ENCODE results near the gene CCDC197. TPM values are rescaled to one million over a fixed set of nuclear protein-coding genes. Genes with fewer than 3 reads are reported as not detected.

Gene CCDC197
- total RNA-seq, 1 experiment from 2014 or later: not detected

- H3K4me1 ChIP-seq (replicated peaks; ENCODE audit: insufficient read depth): peaks cover 29% of the 10 kb centered on the region
- H3F3A ChIP-seq (ENCODE audit: insufficient read depth, low read depth): peaks cover 19% of the 10 kb centered on the region; the same call in 1 of the 2 replicates
- POLR2A ChIA-PET (ENCODE audit: unreplicated experiment): no interaction called here
- H3K4me3 ChIP-seq: no peak overlapping the region
- no peaks in the 10 kb centered on the region for H3K27me3 ChIP-seq (ENCODE audit: insufficient read depth, low read depth)
- TF ChIP-seq EZH2 (IDR thresholded peaks at IDR 0.05; ENCODE audit: low read depth) (no peak), CTCF (conservative IDR thresholded peaks at IDR 0.05) (no peak)
- H3K27ac ChIP-seq: no peak overlapping the region
- H3K9me2 ChIP-seq (ENCODE audit: insufficient read depth): no peaks in the 10 kb centered on the region
- no peaks in the 10 kb centered on the region for H3K79me2 ChIP-seq (ENCODE audit: low read depth)
- intact Hi-C loops (cut with micrococcal nuclease; ENCODE audit: unreplicated experiment): no loop called here
- no peaks in the 10 kb centered on the region for H3K9me3 ChIP-seq (ENCODE audit: insufficient read depth, low read depth)
- no peak overlapping the region for H2AFZ ChIP-seq
- H3K4me2 ChIP-seq: no peak overlapping the region
- DNase-seq: no peak
- H3K36me3 ChIP-seq (ENCODE audit: low read depth): no peaks in the 10 kb centered on the region
- H4K20me1 ChIP-seq (ENCODE audit: insufficient read depth): no peaks in the 10 kb centered on the region
- CTCF ChIA-PET: no interaction called here
- BruUV-seq (replicated peaks): no TSS peak
Observed at GRCh38 chr14:94024549-94024948, 27.4 kb downstream of the CCDC197 start.

GRCh38 chr14:94025720-94026119, 28.6 kb downstream of the CCDC197 start:
- no peak for DNase-seq
- ChIA-PET POLR2A (ENCODE audit: unreplicated experiment) (no interaction called here), CTCF (no interaction called here)
- H3K27ac ChIP-seq: no peak overlapping the region
- intact Hi-C loops (cut with micrococcal nuclease; ENCODE audit: unreplicated experiment): no loop called here
- no peaks in the 10 kb centered on the region for H3K9me2 ChIP-seq (ENCODE audit: insufficient read depth)
- H3K36me3 ChIP-seq (ENCODE audit: low read depth): no peaks in the 10 kb centered on the region
- peaks cover 22% of the 10 kb centered on the region for H3K4me1 ChIP-seq (replicated peaks; ENCODE audit: insufficient read depth)
- H3K9me3 ChIP-seq (ENCODE audit: insufficient read depth, low read depth): no peaks in the 10 kb centered on the region
- H3F3A ChIP-seq (ENCODE audit: insufficient read depth, low read depth): peaks cover 19% of the 10 kb centered on the region; the same call in 1 of the 2 replicates
- H2AFZ ChIP-seq: no peak overlapping the region
- H3K79me2 ChIP-seq (ENCODE audit: low read depth): no peaks in the 10 kb centered on the region
- no peaks in the 10 kb centered on the region for H4K20me1 ChIP-seq (ENCODE audit: insufficient read depth)
- TF ChIP-seq EZH2 (IDR thresholded peaks at IDR 0.05; ENCODE audit: low read depth) (no peak), CTCF (conservative IDR thresholded peaks at IDR 0.05) (no peak)
- peak overlapping the region; percentile 68 for H3K4me2 ChIP-seq
- no peaks in the 10 kb centered on the region for H3K27me3 ChIP-seq (ENCODE audit: insufficient read depth, low read depth)
- H3K4me3 ChIP-seq: peak overlapping the region; percentile 54; the same call in 1 of the 2 replicates
- BruUV-seq (replicated peaks): no TSS peak

DNA sequence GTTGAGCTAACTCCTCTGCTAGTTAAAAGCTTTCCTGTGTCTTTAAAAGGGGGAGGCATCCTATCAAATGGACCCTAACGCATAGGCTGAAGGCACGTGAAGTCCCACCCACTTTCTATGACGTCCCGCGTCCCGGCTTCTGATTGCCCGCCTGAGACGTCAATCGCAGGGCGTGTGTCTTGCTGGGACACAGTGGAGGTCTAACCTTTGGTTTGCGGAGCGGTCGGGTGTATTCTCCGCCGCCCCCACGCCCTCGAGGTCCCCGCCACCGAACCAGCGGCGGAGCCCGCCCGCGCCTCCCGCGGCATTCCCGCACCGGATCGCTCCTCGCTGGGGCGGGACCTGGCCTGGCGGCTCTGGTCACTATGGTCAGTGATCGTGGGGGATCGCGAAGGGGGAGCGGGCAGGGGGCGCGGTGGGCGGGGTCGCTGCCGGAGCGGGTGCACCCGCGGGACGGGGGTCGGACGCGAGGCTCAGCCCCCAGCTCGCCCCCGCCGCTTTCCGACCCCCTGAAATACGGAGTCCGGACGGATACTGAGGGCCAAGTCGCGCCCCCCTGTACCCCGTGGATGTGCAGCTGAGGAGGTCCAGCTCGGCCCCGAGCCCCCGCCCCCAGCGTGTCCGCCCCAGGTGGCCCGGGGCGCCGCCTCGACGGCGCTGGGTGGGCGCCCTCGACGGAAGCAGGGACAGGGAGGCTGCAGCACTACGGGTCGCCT, 29.2 kb downstream of the CCDC197 start, which contains the start of gene OTUB2:
Gene OTUB2 (plus strand): TSS at position 168 of the 716 bp plus-strand sequence. CDS start 198 bp downstream, at position 366.
- ChIA-PET CTCF (no interaction called here), POLR2A (ENCODE audit: unreplicated experiment) (no interaction called here)
- peak within 1 kb of the TSS; percentile 54; the same call in 1 of the 2 replicates for H3K4me3 ChIP-seq
- peaks cover 18% of the 10 kb centered on the region for H3K4me1 ChIP-seq (replicated peaks; ENCODE audit: insufficient read depth)
- no peaks in the 10 kb centered on the region for H3K27me3 ChIP-seq (ENCODE audit: insufficient read depth, low read depth)
- no peaks in the 10 kb centered on the region for H3K9me3 ChIP-seq (ENCODE audit: insufficient read depth, low read depth)
- DNase-seq: peak; percentile 81 to 95
- peaks cover 19% of the 10 kb centered on the region; the same call in 1 of the 2 replicates for H3F3A ChIP-seq (ENCODE audit: insufficient read depth, low read depth)
- no peaks in the 10 kb centered on the region for H3K9me2 ChIP-seq (ENCODE audit: insufficient read depth)
- no peak for TF ChIP-seq EZH2 (IDR thresholded peaks at IDR 0.05; ENCODE audit: low read depth)
- no peak for TF ChIP-seq CTCF (conservative IDR thresholded peaks at IDR 0.05)
- H3K27ac ChIP-seq: no peak within 1 kb of the TSS
- BruUV-seq (replicated peaks): no TSS peak
- intact Hi-C loops (cut with micrococcal nuclease; ENCODE audit: unreplicated experiment): no loop called here
- H3K36me3 ChIP-seq (ENCODE audit: low read depth): no peaks in the 10 kb centered on the region
- peak within 1 kb of the TSS; percentile 77 for H2AFZ ChIP-seq
- no peaks in the 10 kb centered on the region for H4K20me1 ChIP-seq (ENCODE audit: insufficient read depth)
- peak within 1 kb of the TSS; percentile 68 for H3K4me2 ChIP-seq
- H3K79me2 ChIP-seq (ENCODE audit: low read depth): no peaks in the 10 kb centered on the region
